ENCODE results near the gene ADGRL2.

The ADGRL2 gene

DNA sequence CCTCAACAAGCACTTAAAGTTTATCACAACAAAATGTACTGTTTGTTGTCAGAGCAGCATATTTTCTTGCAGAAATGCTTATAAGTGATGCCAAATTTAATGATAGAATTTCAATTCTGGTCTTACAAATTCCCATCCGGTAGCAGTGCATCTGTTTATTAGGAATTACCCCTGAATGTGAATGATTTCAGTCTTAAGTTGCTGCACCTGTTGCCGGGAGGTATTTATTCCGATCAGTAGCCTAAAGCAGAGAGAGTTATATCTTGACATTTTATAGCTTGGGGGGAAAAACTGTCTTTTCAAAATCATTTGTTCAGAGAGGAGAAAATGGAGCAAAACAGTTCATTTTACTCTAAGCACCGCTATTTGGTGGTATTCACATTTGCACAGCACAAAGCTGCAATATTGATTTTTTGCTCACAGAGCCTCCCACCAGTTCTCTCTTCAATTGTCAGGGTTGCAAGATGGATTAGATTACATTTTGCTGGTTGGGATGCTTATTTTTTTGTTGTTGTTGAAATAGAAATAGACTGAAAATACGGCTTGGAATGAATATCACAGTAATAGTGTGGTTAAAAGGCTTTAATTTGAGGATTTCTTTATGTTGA is 98.6 kb downstream of the ADGRL2 start:
- Histone ChIP-seq H3K9ac (ENCODE audit: low read length) (no peak overlapping the region), H3K79me2 (ENCODE audit: insufficient read depth, low read length) (no peaks in the 10 kb centered on the region), H3K4me2 (ENCODE audit: low read depth, low read length, poor library complexity, severe bottlenecking) (no peak overlapping the region), H3K4me3 (ENCODE audit: insufficient read depth, low read length, poor library complexity, severe bottlenecking) (no peak overlapping the region), H3K27me3 (ENCODE audit: low read length) (no peaks in the 10 kb centered on the region), H2AFZ (ENCODE audit: low read depth, low read length, severe bottlenecking) (no peak overlapping the region), H3K9me3 (ENCODE audit: insufficient read depth, low read length) (no peaks in the 10 kb centered on the region), H3K36me3 (ENCODE audit: low read length) (no peaks in the 10 kb centered on the region), H4K20me1 (ENCODE audit: low read depth, low read length) (no peaks in the 10 kb centered on the region), H3K27ac (ENCODE audit: low read depth, low read length) (no peak overlapping the region), H3K9me2 (replicated peaks; ENCODE audit: insufficient read depth, low read length) (no peaks in the 10 kb centered on the region), H3F3A (ENCODE audit: insufficient read depth) (no peaks in the 10 kb centered on the region)
- no peak for TF ChIP-seq EZH2phosphoT487 (conservative IDR thresholded peaks at IDR 0.05; ENCODE audit: low read length)
- TF ChIP-seq, protein P1, sequence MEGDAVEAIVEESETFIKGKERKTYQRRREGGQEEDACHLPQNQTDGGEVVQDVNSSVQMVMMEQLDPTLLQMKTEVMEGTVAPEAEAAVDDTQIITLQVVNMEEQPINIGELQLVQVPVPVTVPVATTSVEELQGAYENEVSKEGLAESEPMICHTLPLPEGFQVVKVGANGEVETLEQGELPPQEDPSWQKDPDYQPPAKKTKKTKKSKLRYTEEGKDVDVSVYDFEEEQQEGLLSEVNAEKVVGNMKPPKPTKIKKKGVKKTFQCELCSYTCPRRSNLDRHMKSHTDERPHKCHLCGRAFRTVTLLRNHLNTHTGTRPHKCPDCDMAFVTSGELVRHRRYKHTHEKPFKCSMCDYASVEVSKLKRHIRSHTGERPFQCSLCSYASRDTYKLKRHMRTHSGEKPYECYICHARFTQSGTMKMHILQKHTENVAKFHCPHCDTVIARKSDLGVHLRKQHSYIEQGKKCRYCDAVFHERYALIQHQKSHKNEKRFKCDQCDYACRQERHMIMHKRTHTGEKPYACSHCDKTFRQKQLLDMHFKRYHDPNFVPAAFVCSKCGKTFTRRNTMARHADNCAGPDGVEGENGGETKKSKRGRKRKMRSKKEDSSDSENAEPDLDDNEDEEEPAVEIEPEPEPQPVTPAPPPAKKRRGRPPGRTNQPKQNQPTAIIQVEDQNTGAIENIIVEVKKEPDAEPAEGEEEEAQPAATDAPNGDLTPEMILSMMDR (IDR thresholded peaks at IDR 0.05; ENCODE audit: insufficient read depth, low read length, poor library complexity, severe bottlenecking) = no peak

DNA sequence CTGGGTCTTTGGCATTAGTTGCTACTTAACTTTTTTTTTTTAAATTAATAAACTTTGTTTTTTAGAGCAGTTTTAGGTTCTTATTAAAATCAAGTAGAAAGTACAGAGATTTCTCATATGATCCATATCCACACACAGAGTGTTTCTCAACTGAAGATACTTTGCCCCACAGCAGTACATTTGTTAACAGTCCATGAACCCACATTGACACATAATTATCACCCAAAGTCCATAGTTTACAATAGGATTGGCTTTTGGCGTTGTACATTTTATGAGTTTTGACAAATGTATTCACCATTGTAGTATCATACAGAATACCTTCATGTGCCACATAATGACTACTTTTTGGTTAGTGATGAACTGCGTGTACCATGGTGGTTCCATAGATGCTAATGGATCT is 106.8 kb downstream of the ADGRL2 start:
- no peaks in the 10 kb centered on the region for H3K27me3 ChIP-seq (ENCODE audit: low read length)
- H3K4me2 ChIP-seq (ENCODE audit: low read depth, low read length, poor library complexity, severe bottlenecking) = no peak overlapping the region
- H3K4me3 ChIP-seq (ENCODE audit: insufficient read depth, low read length, poor library complexity, severe bottlenecking) = no peak overlapping the region
- H4K20me1 ChIP-seq (ENCODE audit: low read depth, low read length) = no peaks in the 10 kb centered on the region
- no peaks in the 10 kb centered on the region for H3K79me2 ChIP-seq (ENCODE audit: insufficient read depth, low read length)
- no peaks in the 10 kb centered on the region for H3K9me3 ChIP-seq (ENCODE audit: insufficient read depth, low read length)
- no peak overlapping the region for H3K27ac ChIP-seq (ENCODE audit: low read depth, low read length)
- no peak overlapping the region for H2AFZ ChIP-seq (ENCODE audit: low read depth, low read length, severe bottlenecking)
- no peaks in the 10 kb centered on the region for H3K36me3 ChIP-seq (ENCODE audit: low read length)
- no peak for TF ChIP-seq EZH2phosphoT487 (conservative IDR thresholded peaks at IDR 0.05; ENCODE audit: low read length)
- TF ChIP-seq, protein P1 (IDR thresholded peaks at IDR 0.05; ENCODE audit: insufficient read depth, low read length, poor library complexity, severe bottlenecking) = no peak
- H3K9ac ChIP-seq (ENCODE audit: low read length) = no peak overlapping the region
- H3K9me2 ChIP-seq (replicated peaks; ENCODE audit: insufficient read depth, low read length) = no peaks in the 10 kb centered on the region
- H3F3A ChIP-seq (ENCODE audit: insufficient read depth) = no peaks in the 10 kb centered on the region

DNA sequence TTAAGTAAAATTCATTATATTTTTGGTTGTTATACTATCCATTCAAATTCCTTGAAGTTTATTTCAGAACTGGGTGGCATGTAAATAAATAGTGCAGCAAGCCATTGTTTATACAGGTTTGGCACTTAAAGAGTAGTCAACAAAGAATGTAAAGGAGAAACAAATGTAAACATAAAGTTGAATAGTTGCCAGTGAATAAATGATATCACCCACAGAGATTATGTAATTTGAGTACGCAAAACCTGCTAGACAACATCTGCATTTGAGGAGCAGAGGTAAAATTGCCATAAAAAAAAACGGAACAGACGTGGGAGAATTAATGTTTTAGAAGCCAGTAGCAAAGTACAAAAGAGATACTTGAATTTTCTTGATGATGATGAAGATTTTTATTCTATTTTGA is 111.6 kb downstream of the ADGRL2 start:
- H3K27ac ChIP-seq (ENCODE audit: low read depth, low read length) = no peak overlapping the region
- H2AFZ ChIP-seq (ENCODE audit: low read depth, low read length, severe bottlenecking) = no peak overlapping the region
- no peaks in the 10 kb centered on the region for H4K20me1 ChIP-seq (ENCODE audit: low read depth, low read length)
- H3K4me3 ChIP-seq (ENCODE audit: insufficient read depth, low read length, poor library complexity, severe bottlenecking) = no peak overlapping the region
- no peaks in the 10 kb centered on the region for H3K36me3 ChIP-seq (ENCODE audit: low read length)
- H3K9me3 ChIP-seq (ENCODE audit: insufficient read depth, low read length) = no peaks in the 10 kb centered on the region
- no peak overlapping the region for H3K9ac ChIP-seq (ENCODE audit: low read length)
- no peak overlapping the region for H3K4me2 ChIP-seq (ENCODE audit: low read depth, low read length, poor library complexity, severe bottlenecking)
- H3K79me2 ChIP-seq (ENCODE audit: insufficient read depth, low read length) = no peaks in the 10 kb centered on the region
- H3K9me2 ChIP-seq (replicated peaks; ENCODE audit: insufficient read depth, low read length) = no peaks in the 10 kb centered on the region
- TF ChIP-seq EZH2phosphoT487 (conservative IDR thresholded peaks at IDR 0.05; ENCODE audit: low read length) = no peak
- TF ChIP-seq, protein P1 (IDR thresholded peaks at IDR 0.05; ENCODE audit: insufficient read depth, low read length, poor library complexity, severe bottlenecking) = no peak
- no peaks in the 10 kb centered on the region for H3F3A ChIP-seq (ENCODE audit: insufficient read depth)
- H3K27me3 ChIP-seq (ENCODE audit: low read length) = no peaks in the 10 kb centered on the region
